IMR-90 (cell line): ENCODE data around the gene SELENOM. TPM values are rescaled to one million over a fixed set of nuclear protein-coding genes. Genes with fewer than 3 reads are reported as not detected.

Experiments used
- ATAC-seq: fragments of 200-7000 bp; cut with Tn5 transposase; 2 replicates; pipeline ENCODE4 v1.9.1; 2020; ENCODE audit warnings: low read depth, mild to moderate bottlenecking, moderate library complexity
- BruUV-seq: library from RNA; stranded (reverse); fragments of 400-500 nt; replicated peaks from 2 replicates; lab custom pipeline; 2021; lab: Mats Ljungman, UMichigan
- CTCF ChIA-PET: fragments of 300-600 bp; formaldehyde crosslinking; extraction: SDS; loops from one replicate; lab custom pipeline; 2021; ENCODE audit warnings: antibody characterized with exemption; lab: Yijun Ruan, JAX
- POLR2A ChIA-PET: fragments of 300-600 bp; sonication (Branson Sonifier 250); formaldehyde crosslinking; loops from one replicate; lab custom pipeline; 2022; ENCODE audit warnings: antibody characterized with exemption; ENCODE audit not compliant: unreplicated experiment; lab: Charles Lee
- DNase-seq: peaks from one replicate; pipeline ENCODE4 v3.0.0; 2013
- H2AFZ ChIP-seq: replicated peaks from 2 replicates; pipeline ENCODE3; 2013; ENCODE audit warnings: low read length, mild to moderate bottlenecking; ENCODE audit not compliant: poor library complexity
- H2AK5ac ChIP-seq: 2 replicates; pipeline ENCODE4 v1.6.1; 2013; ENCODE audit warnings: low read depth, low read length, inconsistent platforms
- H2AK9ac ChIP-seq: replicated peaks from 2 replicates; pipeline ENCODE3; 2013; ENCODE audit warnings: mild to moderate bottlenecking, low read depth, low read length, moderate library complexity; ENCODE audit not compliant: poor library complexity
- H2BK120ac ChIP-seq: 2 replicates; pipeline ENCODE4 v1.6.1; 2013; ENCODE audit warnings: low read depth, low read length, inconsistent platforms
- H2BK15ac ChIP-seq: 3 replicates; pipeline ENCODE4 v1.6.1; 2013; ENCODE audit warnings: low read depth, low read length, inconsistent platforms
- H2BK20ac ChIP-seq: 2 replicates; pipeline ENCODE4 v1.6.1; 2013; ENCODE audit warnings: low read depth, mild to moderate bottlenecking, inconsistent platforms, low read length, moderate library complexity
- H2BK5ac ChIP-seq: 2 replicates; pipeline ENCODE4 v1.6.1; 2013; ENCODE audit warnings: mild to moderate bottlenecking, low read depth, low read length, inconsistent platforms; ENCODE audit not compliant: poor library complexity, severe bottlenecking
- H3K14ac ChIP-seq: replicated peaks from 2 replicates; pipeline ENCODE4 v1.6.1; 2013; ENCODE audit warnings: low read depth, low read length, inconsistent platforms
- H3K18ac ChIP-seq: 2 replicates; pipeline ENCODE4 v1.6.1; 2013; ENCODE audit warnings: low read depth, low read length, control low read depth
- H3K23ac ChIP-seq: 2 replicates; pipeline ENCODE4 v1.6.1; 2013; ENCODE audit warnings: low read depth, low read length, inconsistent platforms
- H3K27ac ChIP-seq: 2 replicates; pipeline ENCODE4 v1.5.1; 2013; ENCODE audit warnings: mild to moderate bottlenecking, control low read depth, low read length; ENCODE audit not compliant: insufficient read depth
- H3K27me3 ChIP-seq: 2 replicates; pipeline ENCODE4 v1.6.1; 2013; ENCODE audit warnings: low read length; ENCODE audit not compliant: control insufficient read depth, insufficient read depth
- H3K36me3 ChIP-seq: 2 replicates; pipeline ENCODE4 v1.6.1; 2013; ENCODE audit warnings: low read length, mixed read lengths; ENCODE audit not compliant: control insufficient read depth, insufficient read depth
- H3K4ac ChIP-seq: 2 replicates; pipeline ENCODE4 v1.6.1; 2013; ENCODE audit warnings: low read depth, low read length, inconsistent platforms
- H3K4me1 ChIP-seq: 2 replicates; pipeline ENCODE4 v1.6.1; 2013; ENCODE audit warnings: low read length, mixed read lengths; ENCODE audit not compliant: control insufficient read depth, insufficient read depth
- H3K4me2 ChIP-seq: 2 replicates; pipeline ENCODE4 v1.6.1; 2013; ENCODE audit warnings: low read depth, mild to moderate bottlenecking, control low read depth, low read length, moderate library complexity
- H3K4me3 ChIP-seq: 2 replicates; pipeline ENCODE4 v1.5.1; 2013; ENCODE audit warnings: low read depth, mild to moderate bottlenecking, control low read depth, low read length, moderate library complexity; ENCODE audit not compliant: insufficient read depth
- H3K56ac ChIP-seq: 2 replicates; pipeline ENCODE4 v1.6.1; 2013; ENCODE audit warnings: low read length, inconsistent platforms; ENCODE audit not compliant: insufficient read depth; ENCODE audit errors: extremely low read depth
- H3K79me1 ChIP-seq, 2 experiments: 2 replicates each; pipeline ENCODE4 v1.6.1; 2013; ENCODE audit warnings: low read length in 2 of 2, inconsistent platforms in 1 of 2, low read depth in 1 of 2
- H3K9ac ChIP-seq: 2 replicates; pipeline ENCODE4 v1.6.1; 2013; ENCODE audit warnings: low read depth, low read length, control low read depth
- H3K9me1 ChIP-seq: 2 replicates; pipeline ENCODE4 v1.6.1; 2013; ENCODE audit warnings: low read length, inconsistent platforms; ENCODE audit not compliant: insufficient read depth
- H3K9me3 ChIP-seq: 2 replicates; pipeline ENCODE4 v1.6.1; 2013; ENCODE audit warnings: low read length; ENCODE audit not compliant: control insufficient read depth, insufficient read depth
- H4K20me1 ChIP-seq: 2 replicates; pipeline ENCODE4 v1.6.1; 2013; ENCODE audit warnings: low read length, inconsistent platforms; ENCODE audit not compliant: insufficient read depth
- H4K5ac ChIP-seq: 2 replicates; pipeline ENCODE4 v1.6.1; 2013; ENCODE audit warnings: mild to moderate bottlenecking, low read depth, low read length, control low read depth
- H4K8ac ChIP-seq, 2 experiments: 2 replicates each; pipeline ENCODE4 v1.6.1; 2013; ENCODE audit warnings: low read depth in 2 of 2, low read length in 2 of 2, control low read depth in 1 of 2, inconsistent platforms in 1 of 2
- H4K91ac ChIP-seq: 2 replicates; pipeline ENCODE4 v1.6.1; 2013; ENCODE audit warnings: low read depth, low read length, inconsistent platforms; ENCODE audit not compliant: insufficient read depth
- BHLHE40 ChIP-seq: fragments of 150-350 bp; IDR thresholded peaks from 2 replicates; pipeline ENCODE4 v1.6.1; 2016; ENCODE audit warnings: mild to moderate bottlenecking, low read depth, low read length
- CEBPB ChIP-seq: IDR thresholded peaks from 2 replicates; pipeline ENCODE4 v1.6.1; 2012; ENCODE audit warnings: low read depth, low read length, improper control_type of control experiment
- CHD1 ChIP-seq: IDR thresholded peaks from 2 replicates; pipeline ENCODE4 v1.6.1; 2012; ENCODE audit warnings: low read depth, low read length, improper control_type of control experiment
- FOS ChIP-seq: fragments of 150-350 bp; IDR thresholded peaks from 2 replicates; pipeline ENCODE4 v1.6.1; 2016; ENCODE audit warnings: low read depth, low read length
- MAFK ChIP-seq: IDR thresholded peaks from 2 replicates; pipeline ENCODE4 v1.6.1; 2012; ENCODE audit warnings: low read depth, low read length, improper control_type of control experiment
- MAZ ChIP-seq: IDR thresholded peaks from 2 replicates; pipeline ENCODE4 v1.6.1; 2012; ENCODE audit warnings: low read depth, mild to moderate bottlenecking, low read length, improper control_type of control experiment, moderate library complexity, borderline replicate concordance
- MXI1 ChIP-seq: IDR thresholded peaks from 2 replicates; pipeline ENCODE4 v1.6.1; 2012; ENCODE audit warnings: low read depth, mild to moderate bottlenecking, low read length, moderate library complexity, borderline replicate concordance
- POLR2A ChIP-seq: IDR thresholded peaks from 2 replicates; pipeline ENCODE4 v1.6.1; 2012; ENCODE audit warnings: mild to moderate bottlenecking, low read depth, low read length
- RAD21 ChIP-seq: IDR thresholded peaks from 2 replicates; pipeline ENCODE4 v1.6.1; 2012; ENCODE audit warnings: low read length, improper control_type of control experiment
- RCOR1 ChIP-seq: IDR thresholded peaks from 2 replicates; pipeline ENCODE4 v1.6.1; 2012; ENCODE audit warnings: mild to moderate bottlenecking, low read length, improper control_type of control experiment; ENCODE audit not compliant: insufficient replicate concordance
- RFX5 ChIP-seq: IDR thresholded peaks from 2 replicates; pipeline ENCODE4 v1.8.0; 2012; ENCODE audit warnings: low read depth, mild to moderate bottlenecking, low read length, moderate library complexity
- SMC3 ChIP-seq: fragments of 150-350 bp; IDR thresholded peaks from 2 replicates; pipeline ENCODE4 v1.6.1; 2016; ENCODE audit warnings: low read depth, mild to moderate bottlenecking, antibody characterized with exemption, low read length, moderate library complexity
- WGBS, 2 experiments: methylation state at CpG; one replicate each; pipeline versions ENCODE4 v1.1.5 to v1.1.7; 2013; ENCODE audit warnings: missing lambda C conversion rate in 2 of 2; ENCODE audit not compliant: insufficient read length in 1 of 2; ENCODE audit errors: extremely low coverage in 2 of 2; 5-methylcytosine and 5-hydroxymethylcytosine counted together
- dilution Hi-C: fragments of 300-500 bp; cut with HindIII; formaldehyde crosslinking; loops from one replicate; pipeline ENCODE4 v1.14.3; 2018; ENCODE audit warnings: low sequenced_read_pairs; ENCODE audit not compliant: unreplicated experiment
- in situ Hi-C: fragments of 300-500 bp; cut with MboI; formaldehyde crosslinking; loops from 3 replicates; pipeline ENCODE4 v1.14.3; 2019; ENCODE audit warnings: low sequenced_read_pairs, inconsistent platforms, mixed read lengths
- intact Hi-C: fragments of 100-400 bp; cut with micrococcal nuclease; formaldehyde crosslinking; loops from 2 replicates; pipeline ENCODE4 v1.10.0; 2022
- polyA plus RNA-seq, 3 experiments: library from polyadenylated mRNA; depleted of rRNA; stranded (reverse); fragments of >200 nt; gene quantifications; 2 replicates each; pipeline ENCODE4 v1.2.3, GENCODE V29; 2012; ENCODE audit warnings: low replicate concordance in 1 of 3
- total RNA-seq: library from RNA; depleted of rRNA; stranded (reverse); fragments of >200 nt; gene quantifications from 2 replicates; pipeline ENCODE4 v1.2.3, GENCODE V29; 2012
- TF ChIP-seq, protein P1 (sequence below): fragments of 150-350 bp; IDR thresholded peaks from 2 replicates; pipeline ENCODE4 v1.6.1; 2017; ENCODE audit warnings: mild to moderate bottlenecking, antibody characterized with exemption, low read length, low read depth
- TF ChIP-seq, protein P2 (sequence below): fragments of 150-350 bp; IDR thresholded peaks from 2 replicates; pipeline ENCODE4 v1.6.1; 2016; ENCODE audit warnings: low read depth, mild to moderate bottlenecking, low read length, moderate library complexity, borderline replicate concordance
- TF ChIP-seq, protein P3 (sequence below): conservative IDR thresholded peaks from 2 replicates; pipeline ENCODE4 v1.5.1; 2012; ENCODE audit warnings: mild to moderate bottlenecking, low read depth, low read length, improper control_type of control experiment

The SELENOM gene
- total and polyA plus RNA-seq, 2 of the 4 experiments (the other 2 are of a cell fraction) = 46.2 to 270 TPM

DNA sequence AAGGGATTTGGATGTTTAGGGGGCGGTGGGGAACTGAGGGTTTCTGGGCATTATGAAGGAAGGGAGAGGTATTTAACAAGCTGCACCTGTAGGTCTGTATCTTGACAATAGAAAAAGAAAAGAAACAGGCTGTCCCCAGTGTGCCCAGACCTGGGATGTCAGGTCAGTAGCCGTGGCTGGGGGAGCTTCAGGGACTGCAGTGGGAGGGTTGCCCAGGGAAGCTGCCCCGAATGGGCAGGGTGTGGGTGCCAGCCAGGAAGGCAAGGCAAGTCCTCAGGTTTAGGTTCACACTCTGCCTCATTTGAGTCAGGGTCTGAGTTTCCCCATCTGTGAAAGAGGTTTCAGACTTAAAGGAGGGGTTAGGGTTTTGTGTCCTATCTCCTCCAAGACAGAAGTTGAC is 16.9 kb upstream of the SELENOM start:
- 43% methylated on average over 1 of the region's 3 CpGs; no CpG with 5 or more reads in 1 of the 2 experiments for whole genome bisulfite sequencing, 2 experiments
- H3K27ac ChIP-seq = no peak overlapping the region

More for the DNA sequence above, 16.9 kb upstream of the SELENOM start:
- peaks cover 0 to 4% of the 10 kb centered on the region in 2 experiments; a peak in 1 of 4 replicates for H3K79me1 ChIP-seq
- H3K18ac ChIP-seq = no peak overlapping the region
- no peak overlapping the region for H2AFZ ChIP-seq
- H4K91ac ChIP-seq = no peak overlapping the region
- no peak overlapping the region for H3K56ac ChIP-seq
- POLR2A ChIA-PET = no interaction called here
- no peak overlapping the region for H3K9ac ChIP-seq
- no peaks in the 10 kb centered on the region for H4K20me1 ChIP-seq
- CTCF ChIA-PET = interaction anchor here (0.6 kb wide), 1 partner anchor 29 kb away, joined by 3 read pairs; no protein-coding TSS in a partner anchor
- no peaks in the 10 kb centered on the region; the same call in 1 of the 2 replicates for H3K9me1 ChIP-seq
- H2AK9ac ChIP-seq = no peak overlapping the region
- H3K4ac ChIP-seq = no peak overlapping the region
- TF ChIP-seq CEBPB (no peak), MAZ (no peak), FOS (no peak), BHLHE40 (no peak), RFX5 (no peak), SMC3 (no peak), RCOR1 (no peak), MXI1 (no peak), RAD21 (no peak), MAFK (no peak), CHD1 (no peak), POLR2A (no peak)
- TF ChIP-seq, protein P1, sequence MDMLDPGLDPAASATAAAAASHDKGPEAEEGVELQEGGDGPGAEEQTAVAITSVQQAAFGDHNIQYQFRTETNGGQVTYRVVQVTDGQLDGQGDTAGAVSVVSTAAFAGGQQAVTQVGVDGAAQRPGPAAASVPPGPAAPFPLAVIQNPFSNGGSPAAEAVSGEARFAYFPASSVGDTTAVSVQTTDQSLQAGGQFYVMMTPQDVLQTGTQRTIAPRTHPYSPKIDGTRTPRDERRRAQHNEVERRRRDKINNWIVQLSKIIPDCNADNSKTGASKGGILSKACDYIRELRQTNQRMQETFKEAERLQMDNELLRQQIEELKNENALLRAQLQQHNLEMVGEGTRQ = no peak
- TF ChIP-seq, protein P2, sequence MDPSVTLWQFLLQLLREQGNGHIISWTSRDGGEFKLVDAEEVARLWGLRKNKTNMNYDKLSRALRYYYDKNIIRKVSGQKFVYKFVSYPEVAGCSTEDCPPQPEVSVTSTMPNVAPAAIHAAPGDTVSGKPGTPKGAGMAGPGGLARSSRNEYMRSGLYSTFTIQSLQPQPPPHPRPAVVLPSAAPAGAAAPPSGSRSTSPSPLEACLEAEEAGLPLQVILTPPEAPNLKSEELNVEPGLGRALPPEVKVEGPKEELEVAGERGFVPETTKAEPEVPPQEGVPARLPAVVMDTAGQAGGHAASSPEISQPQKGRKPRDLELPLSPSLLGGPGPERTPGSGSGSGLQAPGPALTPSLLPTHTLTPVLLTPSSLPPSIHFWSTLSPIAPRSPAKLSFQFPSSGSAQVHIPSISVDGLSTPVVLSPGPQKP = no peak
- TF ChIP-seq, protein P3, sequence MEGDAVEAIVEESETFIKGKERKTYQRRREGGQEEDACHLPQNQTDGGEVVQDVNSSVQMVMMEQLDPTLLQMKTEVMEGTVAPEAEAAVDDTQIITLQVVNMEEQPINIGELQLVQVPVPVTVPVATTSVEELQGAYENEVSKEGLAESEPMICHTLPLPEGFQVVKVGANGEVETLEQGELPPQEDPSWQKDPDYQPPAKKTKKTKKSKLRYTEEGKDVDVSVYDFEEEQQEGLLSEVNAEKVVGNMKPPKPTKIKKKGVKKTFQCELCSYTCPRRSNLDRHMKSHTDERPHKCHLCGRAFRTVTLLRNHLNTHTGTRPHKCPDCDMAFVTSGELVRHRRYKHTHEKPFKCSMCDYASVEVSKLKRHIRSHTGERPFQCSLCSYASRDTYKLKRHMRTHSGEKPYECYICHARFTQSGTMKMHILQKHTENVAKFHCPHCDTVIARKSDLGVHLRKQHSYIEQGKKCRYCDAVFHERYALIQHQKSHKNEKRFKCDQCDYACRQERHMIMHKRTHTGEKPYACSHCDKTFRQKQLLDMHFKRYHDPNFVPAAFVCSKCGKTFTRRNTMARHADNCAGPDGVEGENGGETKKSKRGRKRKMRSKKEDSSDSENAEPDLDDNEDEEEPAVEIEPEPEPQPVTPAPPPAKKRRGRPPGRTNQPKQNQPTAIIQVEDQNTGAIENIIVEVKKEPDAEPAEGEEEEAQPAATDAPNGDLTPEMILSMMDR = no peak
- no peaks in the 10 kb centered on the region for H3K36me3 ChIP-seq
- no peak overlapping the region for H4K5ac ChIP-seq
- in situ Hi-C loops (no loop called here), dilution Hi-C loops (no loop called here), intact Hi-C loops (no loop called here)
- no peak overlapping the region for H3K14ac ChIP-seq
- no TSS peak for BruUV-seq
- no peaks in the 10 kb centered on the region; the same call in 1 of the 2 replicates for H3K27me3 ChIP-seq
- H2BK15ac ChIP-seq = no peak overlapping the region
- H3K9me3 ChIP-seq = no peaks in the 10 kb centered on the region
- DNase-seq (no peak), ATAC-seq (no peak)
- H3K4me3 ChIP-seq = no peak overlapping the region
- H2AK5ac ChIP-seq = no peak overlapping the region
- no peak overlapping the region for H4K8ac ChIP-seq
- no peak overlapping the region for H2BK5ac ChIP-seq
- no peak overlapping the region for H3K4me2 ChIP-seq
- H3K23ac ChIP-seq = no peak overlapping the region
- peaks cover 5% of the 10 kb centered on the region for H3K4me1 ChIP-seq
- no peak overlapping the region for H2BK120ac ChIP-seq
- no peak overlapping the region for H2BK20ac ChIP-seq
